Psoas muscle (tissue), 8 donors: Measurements from ENCODE around the gene ATP9A. TPM values are rescaled to one million over a fixed set of nuclear protein-coding genes. Genes with fewer than 3 reads are reported as not detected.
"Not testable (repeated sequence)": the region's sequence is repeated elsewhere in the genome, so short reads cannot be mapped to it uniquely, and the experiment has no call there.

Experiments used
- ATAC-seq, 4 donors: fragments of 200-7000 bp; cut with Tn5 transposase; one replicate each; pipeline ENCODE4 v1.9.1; 2020; ENCODE audit warnings: moderate library complexity in 3 of 4, mild to moderate bottlenecking in 2 of 4
- DNase-seq, 2 donors: peaks; one replicate each; pipeline ENCODE4 v3.0.0-alpha.2; 2020
- H3K27ac ChIP-seq: fragments of 200-600 bp; one replicate; pipeline ENCODE4 v1.8.0; 2022
- H3K27me3 ChIP-seq, 3 donors: fragments of 200-600 bp in 1 of 3; one replicate each; pipeline versions ENCODE4 v1.6.1 to v1.8.0; 2013 to 2022; ENCODE audit warnings: low read length in 2 of 3, mild to moderate bottlenecking in 2 of 3, moderate library complexity in 1 of 3; ENCODE audit not compliant: insufficient read depth in 3 of 3
- H3K36me3 ChIP-seq, 2 donors: fragments of 200-600 bp in 1 of 2; one replicate each; pipeline versions ENCODE4 v1.6.1 to v1.8.0; 2013 to 2022; ENCODE audit warnings: low read depth in 1 of 2, mild to moderate bottlenecking in 1 of 2, moderate library complexity in 1 of 2; ENCODE audit not compliant: insufficient read depth in 1 of 2
- H3K4me1 ChIP-seq: fragments of 200-600 bp; one replicate; pipeline ENCODE4 v1.8.0; 2022
- H3K4me3 ChIP-seq: fragments of 200-600 bp; one replicate; pipeline ENCODE4 v1.8.0; 2022; ENCODE audit warnings: mild to moderate bottlenecking
- H3K9me3 ChIP-seq: fragments of 200-600 bp; one replicate; pipeline ENCODE4 v1.8.0; 2022
- CTCF ChIP-seq: fragments of 200-600 bp; IDR thresholded peaks from one replicate; pipeline ENCODE4 v1.8.0; 2022; ENCODE audit warnings: antibody characterized with exemption
- WGBS, 3 donors: extraction: QIAGEN DNeasy Blood & Tissue Kit; methylation state at CpG; one replicate each; pipeline versions ENCODE4 v1.1.6 to v1.1.7; 2013; 5-methylcytosine and 5-hydroxymethylcytosine counted together
- intact Hi-C, 2 donors: fragments of 100-400 bp; cut with DNase I; formaldehyde crosslinking; loops; one replicate each; pipeline versions ENCODE4 v1.11.0 to v1.14.2; 2022
- polyA plus RNA-seq, 3 donors: library from polyadenylated mRNA; stranded (reverse); fragments of 200-250 nt; gene quantifications; one replicate each; pipeline ENCODE4 v1.2.3, GENCODE V29; 2013
- total RNA-seq, 4 donors: library from RNA; stranded (reverse); fragmentation: NEBNext Ultra II Directional in 2 of 4; extraction: Animal tissue kit (Norgen Biotek cat#: 25700) in 2 of 4; gene quantifications; one replicate each; pipeline versions ENCODE4 v1.2.1 to v1.2.4, GENCODE V29; 2021 to 2023
- donor health status: healthy with polysubstance abuse.
- donor health status: DM: no; HTN: no; CAD: no; lungs with moderate emphysema.
- donor health status: Bipolar disorder and iron deficiency.
- donor health status: healthy.
- donor health status: DM: yes; HTN: yes; CAD: no.
- donor health status: DM: no; HTN: no; CAD: no.
- donor health status: DM: no; HTN: no; CAD: no.
- donor health status: DM: yes; HTN: yes; CAD: no.

Gene ATP9A
- total and polyA plus RNA-seq, 7 donors: 1.8 to 42.3 (median 17.2) TPM

GRCh38 chr20:51790256-51790655 is 22.1 kb upstream of the ATP9A start:
- ATAC-seq (no peak), DNase-seq (no peak)
- intact Hi-C loops: loop anchor here in 1 of 2 donors (10.0 kb wide), 1 partner anchor 295 kb away; no protein-coding TSS in a partner anchor
- Histone ChIP-seq H3K27ac (no peak overlapping the region), H3K4me1 (no peaks in the 10 kb centered on the region), H3K9me3 (no peaks in the 10 kb centered on the region), H3K4me3 (no peak overlapping the region), H3K27me3 (peaks cover 0 to 12% (median 0%) of the 10 kb centered on the region in 3 donors), H3K36me3 (no peaks in the 10 kb centered on the region)
- no peak for TF ChIP-seq CTCF
- 89 to 93% (median 90%) methylated on average over 17 of the region's 17 CpGs for WGBS, 3 donors

- peaks cover 0 to 12% (median 0%) of the 10 kb centered on the region in 3 donors for H3K27me3 ChIP-seq
- 65 to 72% (median 67%) methylated on average over 2 of the region's 2 CpGs for WGBS, 3 donors
- intact Hi-C loops: no loop called here
- H3K4me3 ChIP-seq: no peak overlapping the region
- no peaks in the 10 kb centered on the region for H3K9me3 ChIP-seq
- no peak for TF ChIP-seq CTCF
- no peaks in the 10 kb centered on the region for H3K4me1 ChIP-seq
- no peak for ATAC-seq
- H3K36me3 ChIP-seq: no peaks in the 10 kb centered on the region
- no peak for DNase-seq
- no peak overlapping the region for H3K27ac ChIP-seq
Measured at GRCh38 chr20:51789434-51789833, 21.2 kb upstream of the ATP9A start.

- peaks cover 0 to 6% (median 0%) of the 10 kb centered on the region in 3 donors for H3K27me3 ChIP-seq
- no peaks in the 10 kb centered on the region for H3K36me3 ChIP-seq
- H3K9me3 ChIP-seq: no peaks in the 10 kb centered on the region
- no peaks in the 10 kb centered on the region for H3K4me1 ChIP-seq
- WGBS, 3 donors: 88 to 92% (median 89%) methylated on average over 14 of the region's 14 CpGs
- intact Hi-C loops: no loop called here
- H3K27ac ChIP-seq: no peak overlapping the region
- TF ChIP-seq CTCF: no peak
- DNase-seq (no peak), ATAC-seq (no peak)
- no peak overlapping the region for H3K4me3 ChIP-seq
Measured at GRCh38 chr20:51788822-51789221, 20.6 kb upstream of the ATP9A start.

- H3K27me3 ChIP-seq: no peaks in the 10 kb centered on the region
- ATAC-seq (no peak), DNase-seq (no peak)
- WGBS, 3 donors: 83 to 88% (median 86%) methylated on average over 15 of the region's 15 CpGs
- no peaks in the 10 kb centered on the region for H3K36me3 ChIP-seq
- no peaks in the 10 kb centered on the region for H3K4me1 ChIP-seq
- peaks cover 5% of the 10 kb centered on the region for H3K9me3 ChIP-seq
- TF ChIP-seq CTCF: no peak
- no peak overlapping the region for H3K27ac ChIP-seq
- no peak overlapping the region for H3K4me3 ChIP-seq
- intact Hi-C loops: no loop called here
Measured at GRCh38 chr20:51784299-51784698, 16.1 kb upstream of the ATP9A start.

GRCh38 chr20:51778229-51778759 is 10.1 kb upstream of the ATP9A start:
- H3K4me3 ChIP-seq, intact Hi-C loops, H3K27me3 ChIP-seq, DNase-seq, H3K36me3 ChIP-seq, H3K9me3 ChIP-seq, H3K27ac ChIP-seq, ATAC-seq, H3K4me1 ChIP-seq: not testable (repeated sequence)
- WGBS, 3 donors: 86 to 89% (median 86%) methylated on average over 4 of the region's 4 CpGs
